Measurements from ENCODE around the gene WRNIP1.
A peak's percentile ranks its signal among the peaks of the same experiment; 100 is the strongest.

The WRNIP1 gene

DNA sequence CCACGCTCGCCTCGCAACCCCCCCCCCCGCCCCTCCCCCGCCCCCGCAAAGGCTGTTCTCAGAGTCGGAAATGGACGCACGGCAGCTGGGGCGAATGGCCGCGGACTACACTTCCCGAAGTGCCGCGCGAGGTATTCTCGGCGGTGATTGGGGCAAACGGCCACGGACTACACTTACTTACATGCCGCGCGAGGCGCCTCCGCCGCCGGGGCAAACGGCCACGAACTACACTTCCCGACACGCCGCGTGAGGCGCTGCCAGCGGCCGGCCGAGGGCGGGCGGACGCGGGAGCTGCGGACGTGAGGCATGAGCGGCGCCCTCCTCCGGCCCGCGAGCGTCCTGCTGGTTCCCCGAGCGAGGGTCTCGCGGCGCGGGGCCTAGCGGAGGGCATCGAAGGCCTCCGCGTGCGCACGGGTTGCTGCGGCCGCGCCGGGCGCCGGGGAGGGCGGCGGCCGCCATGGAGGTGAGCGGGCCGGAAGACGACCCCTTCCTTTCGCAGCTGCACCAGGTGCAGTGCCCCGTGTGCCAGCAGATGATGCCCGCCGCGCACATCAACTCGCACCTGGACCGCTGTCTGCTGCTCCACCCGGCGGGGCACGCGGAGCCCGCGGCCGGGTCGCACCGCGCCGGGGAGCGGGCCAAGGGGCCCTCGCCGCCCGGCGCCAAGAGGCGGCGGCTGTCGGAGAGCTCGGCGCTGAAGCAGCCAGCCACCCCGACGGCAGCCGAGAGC is at the start of gene WRNIP1:
Gene WRNIP1 (plus strand): TSS at position 228 of the 730 bp plus-strand sequence. CDS start 230 bp downstream, at position 458.
- DNase-seq (ENCODE audit: insufficient read length, low spot score): peak; percentile 96

GRCh38 chr6:2715737-2716136 is 49.5 kb upstream of the WRNIP1 start:
- no peak for FAIRE-seq

More for the DNA sequence above, at the start of gene WRNIP1:
- FAIRE-seq: peak; percentile 98

DNA sequence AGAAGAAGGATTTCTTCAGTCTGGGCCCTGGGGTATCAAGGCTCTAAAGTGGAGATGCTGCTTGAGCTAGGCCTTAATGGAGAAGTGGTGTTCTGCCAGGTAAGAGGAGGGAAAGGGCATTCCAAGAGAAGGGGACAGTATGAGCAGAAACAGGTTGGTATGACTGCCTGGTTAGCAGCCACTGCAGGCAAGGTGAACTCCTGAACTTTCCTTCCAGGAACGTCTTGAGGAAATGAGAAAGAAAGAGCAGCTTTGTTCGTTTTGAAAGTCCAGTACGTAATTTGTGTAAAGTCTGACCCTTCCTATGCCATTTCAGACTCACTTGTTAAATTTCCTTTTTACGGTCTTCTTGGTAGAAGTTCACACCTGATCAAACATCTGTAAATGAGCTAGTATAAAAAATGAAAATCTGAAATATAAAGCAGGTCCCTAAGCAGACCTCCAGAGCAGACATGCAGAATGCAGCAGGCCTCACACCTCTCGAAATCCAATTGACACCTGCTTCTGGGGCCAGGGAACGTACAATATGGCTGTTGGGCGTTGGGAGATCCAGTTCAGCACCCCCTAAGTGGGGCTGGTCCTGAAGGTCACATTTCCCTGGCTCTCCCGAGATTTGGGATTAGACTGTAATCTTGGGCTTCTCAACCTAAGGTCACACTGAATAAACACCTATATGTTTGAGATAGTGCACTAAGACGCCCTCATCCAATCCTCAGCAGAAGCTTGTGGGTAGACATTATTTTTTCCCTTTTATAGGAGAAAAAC is 48.1 kb upstream of the WRNIP1 start:
- DNase-seq (ENCODE audit: insufficient read length, low spot score) (no peak), FAIRE-seq (no peak)

More at GRCh38 chr6:2715737-2716136, 49.5 kb upstream of the WRNIP1 start:
- no peak for DNase-seq (ENCODE audit: insufficient read length, low spot score)

- FAIRE-seq (no peak), DNase-seq (ENCODE audit: insufficient read length, low spot score) (no peak)
Measured at GRCh38 chr6:2718334-2719092, 46.7 kb upstream of the WRNIP1 start.

GRCh38 chr6:2719093-2719455 is 46.1 kb upstream of the WRNIP1 start:
- FAIRE-seq: no peak

DNA sequence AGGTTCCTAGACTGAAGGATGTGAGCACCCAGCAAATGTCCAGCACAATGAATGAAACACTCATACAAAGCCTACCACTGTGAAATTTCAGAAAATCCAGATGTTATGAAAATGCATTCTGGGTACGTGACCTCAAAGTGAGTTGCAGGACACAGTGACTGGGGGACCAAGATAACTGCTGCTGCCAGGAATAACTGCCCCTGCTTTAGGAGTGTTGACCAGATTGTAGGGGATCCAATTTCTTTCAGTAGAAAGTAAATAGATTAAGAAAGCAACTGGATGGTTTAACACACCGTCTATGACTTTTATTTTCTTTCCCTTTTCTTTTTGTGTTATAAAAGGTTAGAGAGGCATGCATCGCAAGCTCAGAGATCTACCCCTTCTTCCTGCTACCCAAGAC is 44.0 kb upstream of the WRNIP1 start:
- no peak for FAIRE-seq
- no peak for DNase-seq (ENCODE audit: insufficient read length, low spot score)

More at GRCh38 chr6:2719093-2719455, 46.1 kb upstream of the WRNIP1 start:
- no peak for DNase-seq (ENCODE audit: insufficient read length, low spot score)

GRCh38 chr6:2725364-2725988 is 39.7 kb upstream of the WRNIP1 start:
- FAIRE-seq: no peak
- no peak for DNase-seq (ENCODE audit: insufficient read length, low spot score)

- DNase-seq (ENCODE audit: insufficient read length, low spot score) (peak; percentile 61), FAIRE-seq (no peak)
Measured at GRCh38 chr6:2725999-2726567, 39.1 kb upstream of the WRNIP1 start.

DNA sequence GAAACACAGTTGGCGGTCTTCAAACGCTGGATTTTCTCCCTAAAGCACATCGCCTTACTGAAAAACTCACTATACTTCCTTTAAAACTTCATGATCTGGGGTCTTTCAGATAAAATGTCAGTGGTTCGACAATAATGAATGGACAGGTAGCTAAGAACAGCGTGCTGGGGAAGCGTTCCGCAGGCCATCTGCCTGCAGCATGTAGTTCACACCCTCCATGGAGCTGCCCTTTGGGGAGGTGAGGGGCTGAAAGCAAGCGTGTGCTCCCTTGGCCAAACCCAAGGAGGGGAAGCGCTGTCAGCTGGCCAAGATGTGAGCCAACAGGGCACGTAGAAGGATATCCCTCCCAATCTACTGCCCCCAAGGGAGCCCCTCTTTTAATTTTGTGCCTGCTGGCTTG is 35.3 kb upstream of the WRNIP1 start:
- no peak for FAIRE-seq

GRCh38 chr6:2730353-2731107 is 34.7 kb upstream of the WRNIP1 start:
- DNase-seq (ENCODE audit: insufficient read length, low spot score) (no peak), FAIRE-seq (no peak)

More for the DNA sequence above, 35.3 kb upstream of the WRNIP1 start:
- no peak for DNase-seq (ENCODE audit: insufficient read length, low spot score)

GRCh38 chr6:2731281-2731909 is 33.8 kb upstream of the WRNIP1 start:
- FAIRE-seq (no peak), DNase-seq (ENCODE audit: insufficient read length, low spot score) (no peak)

- FAIRE-seq: no peak
Measured at GRCh38 chr6:2732503-2733089, 32.6 kb upstream of the WRNIP1 start.

DNA sequence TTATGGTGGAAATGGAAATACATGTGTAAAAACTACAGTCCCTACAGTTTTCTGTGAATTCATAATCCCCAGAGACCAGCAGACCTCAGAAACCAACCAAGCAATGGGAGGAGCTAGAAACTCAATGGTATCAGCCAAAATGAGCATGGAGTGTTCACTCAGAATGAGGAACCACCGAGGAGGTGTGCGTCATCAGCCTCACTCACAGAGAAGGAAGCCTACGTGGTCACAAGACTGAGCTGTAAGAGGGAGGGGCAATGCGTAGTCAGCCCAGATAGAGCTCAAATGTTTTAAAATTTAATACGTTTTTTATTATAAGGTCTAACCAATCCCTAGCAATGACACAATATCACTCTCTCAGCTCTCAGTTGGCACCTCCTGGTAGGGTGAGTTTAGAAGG is 31.9 kb upstream of the WRNIP1 start:
- FAIRE-seq: no peak

More at GRCh38 chr6:2732503-2733089, 32.6 kb upstream of the WRNIP1 start:
- no peak for DNase-seq (ENCODE audit: insufficient read length, low spot score)

GRCh38 chr6:2733736-2734480 is 31.3 kb upstream of the WRNIP1 start:
- DNase-seq (ENCODE audit: insufficient read length, low spot score) (no peak), FAIRE-seq (no peak)

More for the DNA sequence above, 31.9 kb upstream of the WRNIP1 start:
- no peak for DNase-seq (ENCODE audit: insufficient read length, low spot score)

DNA sequence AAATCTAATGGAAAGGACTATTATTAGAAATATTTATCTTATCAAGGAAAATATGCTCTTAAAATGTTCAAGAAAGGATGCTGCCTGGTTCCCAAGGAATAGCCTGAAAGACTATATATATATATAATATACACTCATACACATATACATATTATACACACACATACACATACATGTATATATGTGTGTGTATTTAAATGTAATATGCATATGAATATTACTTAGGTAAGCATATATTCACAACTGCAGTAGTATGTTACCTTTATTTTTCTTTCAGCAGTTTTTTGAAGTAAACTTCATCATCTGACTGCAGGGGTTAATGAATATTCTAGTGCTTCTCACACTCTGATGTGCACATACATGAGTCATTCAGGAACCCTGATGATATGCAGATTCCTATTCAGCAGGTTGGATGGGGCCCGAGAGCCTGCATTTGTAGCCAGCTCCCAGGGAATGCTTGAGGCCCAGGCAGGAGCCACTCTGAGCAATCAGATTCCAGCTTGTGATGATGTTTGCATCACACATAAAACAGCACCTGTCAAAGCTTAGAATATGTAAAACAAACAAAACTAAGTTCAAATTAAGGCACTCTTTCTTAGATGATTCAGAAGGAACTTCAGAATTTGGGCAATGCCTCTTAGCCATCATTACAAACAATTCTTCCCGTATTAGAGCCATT is 30.6 kb upstream of the WRNIP1 start:
- DNase-seq (ENCODE audit: insufficient read length, low spot score): no peak
- FAIRE-seq: no peak

GRCh38 chr6:2737885-2738284 is 27.3 kb upstream of the WRNIP1 start:
- no peak for FAIRE-seq
- no peak for DNase-seq (ENCODE audit: insufficient read length, low spot score)

DNA sequence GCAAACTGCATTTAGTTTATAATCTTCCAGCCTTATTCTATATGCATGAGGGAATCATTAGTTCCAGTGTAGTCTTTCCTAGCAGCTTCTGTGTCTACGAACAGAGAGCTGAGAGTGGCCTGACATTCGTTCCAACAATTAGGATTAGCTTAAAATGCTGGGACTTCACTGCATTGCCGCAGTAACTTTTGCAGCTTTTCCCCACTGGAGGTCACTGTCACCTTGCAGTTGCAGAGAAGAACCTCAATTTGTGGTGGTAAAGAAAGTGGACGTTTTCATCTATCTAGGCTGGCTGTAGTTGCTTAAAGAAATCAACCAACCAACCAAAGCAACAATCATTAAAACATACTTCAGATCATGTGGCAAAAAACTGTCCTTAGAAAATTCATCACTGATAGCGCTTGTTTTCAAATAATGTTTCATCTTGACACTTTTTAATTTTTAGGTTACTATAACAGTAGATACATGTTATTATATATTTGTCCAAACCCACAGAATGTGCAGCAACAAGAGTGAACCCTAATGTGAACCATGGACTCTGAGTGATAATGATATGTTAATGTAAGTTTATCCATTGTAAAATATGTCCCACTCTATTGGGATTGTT is 26.7 kb upstream of the WRNIP1 start:
- DNase-seq (ENCODE audit: insufficient read length, low spot score) (peak; percentile 54), FAIRE-seq (peak; percentile 70)

Data from HTR-8/SVneo (cell line).